Amniotic stem cell (primary cell): ENCODE measurements around the gene IKZF3.
"Not testable (repeated sequence)": the region's sequence is repeated elsewhere in the genome, so short reads cannot be mapped to it uniquely, and the experiment has no call there.

Source experiments
- DNase-seq: peaks from one replicate; lab custom pipeline; 2025; lab: John Stamatoyannopoulos, UW

The IKZF3 gene

DNA sequence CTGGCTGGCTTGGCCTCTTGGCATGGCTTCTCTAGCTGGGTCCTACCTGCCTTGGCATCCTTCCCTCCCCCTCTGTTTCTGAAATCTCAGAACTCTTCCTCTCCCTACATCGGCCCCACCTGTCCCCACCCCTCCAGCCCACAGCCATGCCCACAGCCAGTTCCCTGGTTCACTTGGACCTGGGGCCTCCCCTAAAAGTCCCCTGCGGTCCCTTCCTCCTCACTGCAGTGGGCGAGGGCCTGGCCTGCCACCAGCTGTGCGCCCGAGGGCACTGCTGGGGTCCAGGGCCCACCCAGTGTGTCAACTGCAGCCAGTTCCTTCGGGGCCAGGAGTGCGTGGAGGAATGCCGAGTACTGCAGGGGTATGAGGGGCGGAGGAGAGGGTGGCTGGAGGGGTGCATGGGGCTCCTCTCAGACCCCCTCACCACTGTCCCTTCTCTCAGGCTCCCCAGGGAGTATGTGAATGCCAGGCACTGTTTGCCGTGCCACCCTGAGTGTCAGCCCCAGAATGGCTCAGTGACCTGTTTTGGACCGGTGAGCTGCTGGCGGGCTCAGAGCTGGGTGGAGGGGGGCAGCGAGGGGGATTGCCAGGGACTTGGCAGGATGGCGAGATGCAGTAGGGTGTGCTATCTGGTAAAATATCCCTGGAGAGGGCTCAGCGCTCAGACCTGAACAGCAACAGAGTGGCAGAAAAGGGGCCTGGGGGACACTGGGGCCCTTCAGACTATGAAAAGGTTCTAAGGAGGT lies 147.9 kb downstream of the IKZF3 start:
- no peak for DNase-seq

DNA sequence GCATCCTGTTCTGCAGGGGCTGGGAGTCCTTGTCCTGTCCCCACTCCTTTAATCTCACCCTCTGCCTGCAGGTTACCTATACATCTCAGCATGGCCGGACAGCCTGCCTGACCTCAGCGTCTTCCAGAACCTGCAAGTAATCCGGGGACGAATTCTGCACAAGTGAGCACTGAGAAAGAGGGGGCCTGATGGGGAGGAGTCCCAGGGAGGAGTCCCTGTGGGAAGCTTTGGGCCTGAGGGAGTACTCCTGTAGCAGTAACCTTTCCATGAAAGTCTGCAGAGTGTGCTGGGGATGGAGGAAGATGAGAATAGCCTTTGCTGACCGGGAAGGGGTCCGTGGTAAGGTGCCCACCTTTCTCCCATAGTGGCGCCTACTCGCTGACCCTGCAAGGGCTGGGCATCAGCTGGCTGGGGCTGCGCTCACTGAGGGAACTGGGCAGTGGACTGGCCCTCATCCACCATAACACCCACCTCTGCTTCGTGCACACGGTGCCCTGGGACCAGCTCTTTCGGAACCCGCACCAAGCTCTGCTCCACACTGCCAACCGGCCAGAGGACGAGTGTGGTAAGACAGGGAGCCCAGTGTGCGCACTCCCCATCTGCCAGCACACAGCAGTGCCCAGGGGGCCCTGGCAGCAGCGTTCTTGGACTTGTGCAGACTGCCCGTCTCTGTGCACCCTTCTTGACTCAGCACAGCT lies 148.6 kb downstream of the IKZF3 start:
- no peak for DNase-seq

DNA sequence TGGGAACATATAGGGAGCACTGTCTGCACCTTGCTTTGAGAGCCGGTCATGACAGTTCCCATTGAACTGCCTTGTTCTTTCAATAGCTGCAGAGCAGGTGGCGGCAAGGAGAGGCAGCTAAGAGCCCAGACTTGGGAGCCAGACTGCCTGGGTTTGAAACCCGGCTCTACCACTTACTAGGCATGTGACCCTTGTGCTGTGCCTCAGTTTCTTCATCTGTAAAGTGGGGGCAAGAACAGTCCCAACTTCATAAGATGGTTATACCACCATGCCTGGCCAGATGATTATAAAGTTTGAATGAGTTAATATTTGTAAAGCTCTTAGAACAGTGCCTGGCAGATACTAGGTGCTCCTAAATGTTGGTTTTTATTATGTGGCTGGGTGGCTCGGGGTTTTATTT lies 149.9 kb downstream of the IKZF3 start:
- no peak for DNase-seq

DNA sequence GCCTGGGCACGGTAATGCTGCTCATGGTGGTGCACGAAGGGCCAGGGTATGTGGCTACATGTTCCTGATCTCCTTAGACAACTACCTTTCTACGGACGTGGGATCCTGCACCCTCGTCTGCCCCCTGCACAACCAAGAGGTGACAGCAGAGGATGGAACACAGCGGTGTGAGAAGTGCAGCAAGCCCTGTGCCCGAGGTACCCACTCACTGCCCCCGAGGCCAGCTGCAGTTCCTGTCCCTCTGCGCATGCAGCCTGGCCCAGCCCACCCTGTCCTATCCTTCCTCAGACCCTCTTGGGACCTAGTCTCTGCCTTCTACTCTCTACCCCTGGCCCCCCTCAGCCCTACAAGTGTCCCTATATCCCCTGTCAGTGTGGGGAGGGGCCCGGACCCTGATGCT lies 152.3 kb downstream of the IKZF3 start:
- no peak for DNase-seq

DNA sequence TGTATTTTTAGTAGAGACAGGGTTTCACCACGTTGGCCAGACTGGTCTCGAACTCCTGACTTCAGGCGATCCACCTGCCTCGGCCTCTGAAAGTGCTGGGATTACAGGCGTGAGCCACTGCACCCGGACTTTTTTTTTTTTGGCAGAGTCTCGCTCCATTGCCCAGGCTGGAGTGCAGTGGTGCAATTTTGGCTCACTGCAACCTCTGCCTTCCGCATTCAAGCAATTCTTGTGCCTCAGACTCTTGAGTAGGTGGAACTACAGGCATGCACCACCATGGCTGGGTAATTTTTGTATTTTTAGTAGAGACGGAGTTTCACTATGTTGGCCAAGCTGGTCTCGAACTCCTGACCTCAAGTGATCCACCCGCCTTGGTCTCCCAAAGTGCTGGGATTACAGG lies 153.0 kb downstream of the IKZF3 start:
- DNase-seq: not testable (repeated sequence)

DNA sequence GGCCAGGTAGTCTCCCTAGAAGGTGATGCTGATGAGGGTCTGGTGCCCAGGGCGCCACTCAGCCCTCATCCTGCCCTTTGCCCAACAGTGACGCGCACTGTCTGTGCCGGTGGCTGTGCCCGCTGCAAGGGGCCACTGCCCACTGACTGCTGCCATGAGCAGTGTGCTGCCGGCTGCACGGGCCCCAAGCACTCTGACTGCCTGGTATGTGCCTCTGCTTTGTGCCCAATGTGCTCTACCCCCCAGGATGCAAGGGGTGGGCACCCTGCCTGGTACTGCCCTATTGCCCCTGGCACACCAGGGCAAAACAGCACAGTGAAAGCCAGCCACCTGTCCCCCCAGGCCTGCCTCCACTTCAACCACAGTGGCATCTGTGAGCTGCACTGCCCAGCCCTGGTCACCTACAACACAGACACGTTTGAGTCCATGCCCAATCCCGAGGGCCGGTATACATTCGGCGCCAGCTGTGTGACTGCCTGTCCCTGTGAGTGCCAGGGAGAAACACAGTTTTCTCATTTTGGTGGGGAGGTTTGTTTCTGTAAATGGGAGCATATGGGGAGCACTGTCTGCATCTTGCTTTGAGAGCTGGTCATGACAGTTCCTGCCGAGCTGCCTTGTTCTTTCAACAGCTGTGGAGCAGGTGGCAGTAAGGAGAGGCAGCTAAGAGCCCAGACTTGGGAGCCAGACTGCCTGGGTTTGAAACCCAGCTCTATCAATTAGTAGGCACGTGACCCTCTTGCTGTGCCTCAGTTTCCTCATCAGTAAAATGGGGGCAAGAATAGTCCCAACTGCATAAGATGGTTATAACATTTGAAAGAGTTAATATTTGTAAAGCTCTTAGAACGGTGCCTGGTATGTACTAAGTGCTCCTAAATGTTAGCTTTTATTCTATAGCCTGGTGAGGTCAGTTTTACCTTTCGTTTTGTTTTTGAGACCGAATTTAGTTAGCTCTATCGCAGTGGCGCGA lies 153.8 kb downstream of the IKZF3 start:
- no peak for DNase-seq

DNA sequence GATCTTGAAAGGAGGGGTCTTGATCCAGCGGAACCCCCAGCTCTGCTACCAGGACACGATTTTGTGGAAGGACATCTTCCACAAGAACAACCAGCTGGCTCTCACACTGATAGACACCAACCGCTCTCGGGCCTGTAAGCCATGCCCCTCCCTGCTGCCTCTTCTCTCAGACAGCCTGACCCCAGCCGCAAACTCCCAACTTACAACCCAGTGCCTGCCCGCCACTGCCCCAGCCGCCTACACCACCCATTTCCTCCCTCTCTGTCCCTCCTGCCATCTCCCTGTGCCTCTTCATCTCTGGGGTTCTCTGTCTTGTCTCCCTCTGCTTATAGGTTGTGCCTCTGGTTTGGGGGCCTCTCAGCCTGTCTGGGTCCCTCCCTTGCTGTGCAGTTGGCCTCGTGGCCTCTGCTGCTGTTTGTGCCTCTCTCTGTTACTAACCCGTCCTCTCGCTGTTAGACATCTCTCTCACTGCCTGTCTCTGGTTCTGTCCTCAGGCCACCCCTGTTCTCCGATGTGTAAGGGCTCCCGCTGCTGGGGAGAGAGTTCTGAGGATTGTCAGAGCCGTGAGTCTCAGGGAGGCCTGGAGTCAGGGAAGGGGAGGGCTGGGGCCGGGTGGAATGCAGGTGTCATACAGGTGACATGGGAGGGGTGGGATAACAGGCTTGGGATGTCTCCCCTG lies 154.7 kb downstream of the IKZF3 start:
- no peak for DNase-seq
